Right lobe of liver (tissue), 6 donors: ENCODE data around the gene SEZ6L. TPM values are rescaled to one million over a fixed set of nuclear protein-coding genes. Genes with fewer than 3 reads are reported as not detected.

Experiments used
- ATAC-seq, 4 donors: fragments of 200-7000 bp; cut with Tn5 transposase; one replicate each; pipeline ENCODE4 v1.9.1; 2020; ENCODE audit warnings: mild to moderate bottlenecking in 4 of 4, moderate library complexity in 4 of 4
- DNase-seq, 3 donors: peaks; one replicate each; pipeline ENCODE4 v3.0.0-alpha.2; 2020
- H3K27ac ChIP-seq, 3 donors: fragments of 200-600 bp; one replicate each; pipeline ENCODE4 v1.8.0; 2022
- H3K27me3 ChIP-seq, 2 donors: fragments of 200-600 bp; one replicate each; pipeline ENCODE4 v1.8.0; 2022
- H3K36me3 ChIP-seq, 4 donors: fragments of 200-600 bp; sonication (generic) in 1 of 4; one replicate each; pipeline versions ENCODE4 v1.5.1 to v1.8.0; 2017 to 2022; ENCODE audit warnings: control low read depth in 1 of 4
- H3K4me1 ChIP-seq, 4 donors: fragments of 200-600 bp; sonication (generic) in 1 of 4; one replicate each; pipeline versions ENCODE4 v1.5.1 to v1.8.0; 2017 to 2022; ENCODE audit warnings: control low read depth in 1 of 4
- H3K4me3 ChIP-seq, 3 donors: fragments of 200-600 bp; one replicate each; pipeline ENCODE4 v1.8.0; 2022
- H3K9me3 ChIP-seq, 4 donors: fragments of 200-600 bp; sonication (generic) in 1 of 4; one replicate each; pipeline versions ENCODE4 v1.5.1 to v1.8.0; 2017 to 2022; ENCODE audit warnings: control low read depth in 1 of 4
- POLR2A ChIP-seq: fragments of 450-650 bp; IDR thresholded peaks from one replicate; pipeline ENCODE4 v1.6.1; 2017; ENCODE audit warnings: antibody characterized with exemption, mild to moderate bottlenecking
- WGBS: methylation state at CpG from one replicate; pipeline ENCODE4 v1.1.6; 2018; ENCODE audit warnings: low coverage, low lambda C conversion rate; ENCODE audit not compliant: insufficient coverage; ENCODE audit errors: missing lambda C conversion rate; 5-methylcytosine and 5-hydroxymethylcytosine counted together
- intact Hi-C, 2 donors: fragments of 100-400 bp; cut with DNase I; formaldehyde crosslinking; loops; one replicate each; pipeline versions ENCODE4 v1.11.2 to v1.14.1; 2022
- total RNA-seq, 6 experiments: library from RNA; depleted of rRNA in 2 of 6; stranded (reverse); fragments of >200 nt in 2 of 6; fragmentation: NEBNext Ultra II Directional in 3 of 6; extraction: Animal tissue kit (Norgen Biotek cat#: 25700) in 3 of 6; gene quantifications; one replicate each; pipeline versions ENCODE4 v1.1.0 to v1.2.4, GENCODE V29; 2016 to 2023
- TF ChIP-seq, protein P1 (sequence below), 4 donors: fragments of 200-600 bp in 3 of 4; fragments of 450-650 bp in 1 of 4; IDR thresholded peaks; one replicate each; pipeline versions ENCODE4 v1.5.1 to v1.8.0; 2016 to 2022; ENCODE audit warnings: antibody characterized with exemption in 4 of 4, mild to moderate bottlenecking in 2 of 4
- donor health status: DM: no; HTN: yes; CAD: no.
- donor health status: DM: no; HTN: no; CAD: no.
- donor health status: DM: no; HTN: no; CAD: no.
- donor health status: DM: no; HTN: yes; CAD: no.
- donor health status: DM: no; HTN: yes; CAD: no.

The SEZ6L gene
- total RNA-seq, 6 experiments from 2014 or later: 0.13 TPM; not detected in 5

GRCh38 chr22:26226538-26227297 is 57.5 kb downstream of the SEZ6L start:
- TF ChIP-seq, protein P1, sequence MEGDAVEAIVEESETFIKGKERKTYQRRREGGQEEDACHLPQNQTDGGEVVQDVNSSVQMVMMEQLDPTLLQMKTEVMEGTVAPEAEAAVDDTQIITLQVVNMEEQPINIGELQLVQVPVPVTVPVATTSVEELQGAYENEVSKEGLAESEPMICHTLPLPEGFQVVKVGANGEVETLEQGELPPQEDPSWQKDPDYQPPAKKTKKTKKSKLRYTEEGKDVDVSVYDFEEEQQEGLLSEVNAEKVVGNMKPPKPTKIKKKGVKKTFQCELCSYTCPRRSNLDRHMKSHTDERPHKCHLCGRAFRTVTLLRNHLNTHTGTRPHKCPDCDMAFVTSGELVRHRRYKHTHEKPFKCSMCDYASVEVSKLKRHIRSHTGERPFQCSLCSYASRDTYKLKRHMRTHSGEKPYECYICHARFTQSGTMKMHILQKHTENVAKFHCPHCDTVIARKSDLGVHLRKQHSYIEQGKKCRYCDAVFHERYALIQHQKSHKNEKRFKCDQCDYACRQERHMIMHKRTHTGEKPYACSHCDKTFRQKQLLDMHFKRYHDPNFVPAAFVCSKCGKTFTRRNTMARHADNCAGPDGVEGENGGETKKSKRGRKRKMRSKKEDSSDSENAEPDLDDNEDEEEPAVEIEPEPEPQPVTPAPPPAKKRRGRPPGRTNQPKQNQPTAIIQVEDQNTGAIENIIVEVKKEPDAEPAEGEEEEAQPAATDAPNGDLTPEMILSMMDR (IDR thresholded peaks at IDR 0.05): no peak
- no peak for TF ChIP-seq POLR2A
- Histone ChIP-seq H3K9me3 (no peaks in the 10 kb centered on the region), H3K4me3 (no peak overlapping the region), H3K36me3 (no peaks in the 10 kb centered on the region), H3K27me3 (no peaks in the 10 kb centered on the region), H3K4me1 (no peaks in the 10 kb centered on the region), H3K27ac (no peak overlapping the region)
- intact Hi-C loops: no loop called here
- no peak for ATAC-seq
- 55% methylated on average over 7 of the region's 7 CpGs for WGBS
- DNase-seq: no peak

- WGBS: no CpG with 5 or more reads among the region's 4 CpGs
- H3K4me3 ChIP-seq: no peak overlapping the region
- H3K4me1 ChIP-seq: no peaks in the 10 kb centered on the region
- no peaks in the 10 kb centered on the region for H3K27me3 ChIP-seq
- H3K27ac ChIP-seq: no peak overlapping the region
- ATAC-seq (no peak), DNase-seq (no peak)
- H3K36me3 ChIP-seq: no peaks in the 10 kb centered on the region
- H3K9me3 ChIP-seq: no peaks in the 10 kb centered on the region
- intact Hi-C loops: no loop called here
- TF ChIP-seq, protein P1 (IDR thresholded peaks at IDR 0.05): no peak
- no peak for TF ChIP-seq POLR2A
Observed at GRCh38 chr22:26229910-26230309, 60.6 kb downstream of the SEZ6L start.

DNA sequence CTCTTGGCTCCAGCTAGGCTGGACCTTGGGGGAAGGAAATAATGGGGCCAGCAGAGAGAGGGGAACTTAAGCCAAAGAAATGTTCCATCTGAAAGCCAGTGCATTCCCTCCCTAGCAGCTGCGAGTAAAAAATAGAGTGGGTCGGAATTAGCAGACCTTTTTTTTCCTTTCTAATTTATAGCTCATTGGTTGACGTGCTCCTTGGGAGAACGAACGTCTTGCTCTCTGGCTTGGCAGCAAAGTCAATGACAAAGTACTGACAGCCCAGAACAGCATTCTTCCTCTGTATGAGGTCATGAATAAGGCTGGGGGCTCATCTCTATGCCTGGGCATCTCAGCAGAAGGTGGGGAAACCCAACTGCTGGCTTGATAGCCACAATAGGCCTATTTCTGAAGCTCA is 65.0 kb downstream of the SEZ6L start:
- H3K27ac ChIP-seq: no peak overlapping the region
- TF ChIP-seq, protein P1 (IDR thresholded peaks at IDR 0.05): no peak
- TF ChIP-seq POLR2A: no peak
- H3K9me3 ChIP-seq: no peaks in the 10 kb centered on the region
- H3K4me1 ChIP-seq: no peaks in the 10 kb centered on the region
- WGBS: 24% methylated on average over 5 of the region's 5 CpGs
- no peak overlapping the region for H3K4me3 ChIP-seq
- H3K36me3 ChIP-seq: no peaks in the 10 kb centered on the region
- intact Hi-C loops: no loop called here
- H3K27me3 ChIP-seq: no peaks in the 10 kb centered on the region
- DNase-seq: no peak
- ATAC-seq: no peak

- TF ChIP-seq, protein P1 (IDR thresholded peaks at IDR 0.05): no peak
- TF ChIP-seq POLR2A: no peak
- intact Hi-C loops: no loop called here
- H3K27me3 ChIP-seq: no peaks in the 10 kb centered on the region
- H3K4me1 ChIP-seq: no peaks in the 10 kb centered on the region
- H3K36me3 ChIP-seq: no peaks in the 10 kb centered on the region
- no peak for DNase-seq
- H3K4me3 ChIP-seq: no peak overlapping the region
- 56% methylated on average over 7 of the region's 11 CpGs for WGBS
- ATAC-seq: no peak
- H3K27ac ChIP-seq: no peak overlapping the region
- H3K9me3 ChIP-seq: no peaks in the 10 kb centered on the region
Observed at GRCh38 chr22:26235792-26236487, 66.7 kb downstream of the SEZ6L start.
